Loucy (cell line): ENCODE results near the gene BRD9.
"Not testable (repeated sequence)": the region's sequence is repeated elsewhere in the genome, so short reads cannot be mapped to it uniquely, and the experiment has no call there.

Source experiments
- CTCF ChIP-seq: fragments of 200-600 bp; sonication (generic); conservative IDR thresholded peaks from 2 replicates; pipeline ENCODE4 v1.5.1; 2014; ENCODE audit warnings: mild to moderate bottlenecking, antibody characterized with exemption, low read length
- EZH2phosphoT487 ChIP-seq: fragments of 200-600 bp; IDR thresholded peaks from 2 replicates; pipeline ENCODE4 v1.6.1; 2018; ENCODE audit warnings: antibody characterized with exemption, mild to moderate bottlenecking, moderate library complexity, borderline replicate concordance

- TF ChIP-seq EZH2phosphoT487, CTCF: not testable (repeated sequence)
Observed at GRCh38 chr5:825544-825943, 67.1 kb downstream of the BRD9 start.
